Neuronal stem cell (in vitro differentiated cells): Measurements from ENCODE around the gene PLXNA4.

Experiments
- DNase-seq: peaks from one replicate; pipeline ENCODE4 v3.0.0-alpha.2; 2013; ENCODE audit warnings: low spot score
- H2AFZ ChIP-seq: one replicate; pipeline ENCODE4 v1.6.1; 2013; ENCODE audit warnings: mild to moderate bottlenecking, low read length, inconsistent platforms
- H2AK5ac ChIP-seq: 2 replicates; pipeline ENCODE4 v1.6.1; 2013; ENCODE audit warnings: low read depth, mild to moderate bottlenecking, inconsistent platforms, low read length, moderate library complexity, mixed read lengths
- H2BK120ac ChIP-seq: 2 replicates; pipeline ENCODE4 v1.6.1; 2013; ENCODE audit warnings: low read depth, mild to moderate bottlenecking, inconsistent platforms, low read length, moderate library complexity, mixed read lengths
- H2BK12ac ChIP-seq: one replicate; pipeline ENCODE4 v1.6.1; 2013; ENCODE audit warnings: low read length, inconsistent platforms
- H2BK15ac ChIP-seq: 2 replicates; pipeline ENCODE4 v1.6.1; 2013; ENCODE audit warnings: mild to moderate bottlenecking, low read length, inconsistent platforms, mixed read lengths
- H2BK5ac ChIP-seq: one replicate; pipeline ENCODE4 v1.6.1; 2013; ENCODE audit warnings: inconsistent platforms, mild to moderate bottlenecking, low read length, moderate library complexity
- H3K14ac ChIP-seq: one replicate; pipeline ENCODE4 v1.6.1; 2013; ENCODE audit warnings: low read length, inconsistent platforms
- H3K18ac ChIP-seq: 2 replicates; pipeline ENCODE4 v1.6.1; 2013; ENCODE audit warnings: low read length, inconsistent platforms
- H3K23ac ChIP-seq: 2 replicates; pipeline ENCODE4 v1.6.1; 2013; ENCODE audit warnings: low read depth, mild to moderate bottlenecking, mixed read lengths, low read length, inconsistent platforms; ENCODE audit not compliant: poor library complexity
- H3K27ac ChIP-seq: replicated peaks from 3 replicates; pipeline ENCODE4 v1.5.1; 2013; ENCODE audit warnings: low read length, inconsistent platforms
- H3K27me3 ChIP-seq, 3 experiments: 2 replicates each; pipeline ENCODE4 v1.6.1; 2013; ENCODE audit warnings: low read length in 3 of 3, mild to moderate bottlenecking in 2 of 3, inconsistent platforms in 1 of 3, low read depth in 1 of 3, mixed read lengths in 1 of 3, moderate library complexity in 1 of 3; ENCODE audit not compliant: control insufficient read depth in 3 of 3, insufficient read depth in 3 of 3
- H3K36me3 ChIP-seq, 2 donors: replicated peaks in 1 of 2; 2 replicates each; pipeline ENCODE4 v1.6.1; 2013; ENCODE audit warnings: low read length in 2 of 2; ENCODE audit not compliant: control insufficient read depth in 2 of 2, insufficient read depth in 2 of 2
- H3K4ac ChIP-seq: 2 replicates; pipeline ENCODE4 v1.6.1; 2013; ENCODE audit warnings: inconsistent platforms, mild to moderate bottlenecking, low read length, moderate library complexity
- H3K4me1 ChIP-seq, 2 donors: 1 replicate in 1 of 2; 2 replicates in 1 of 2; pipeline ENCODE4 v1.6.1; 2013; ENCODE audit warnings: low read length in 2 of 2, low read depth in 1 of 2; ENCODE audit not compliant: control insufficient read depth in 2 of 2, insufficient read depth in 1 of 2
- H3K4me2 ChIP-seq: one replicate; pipeline ENCODE4 v1.6.1; 2013; ENCODE audit warnings: mild to moderate bottlenecking, low read length, inconsistent platforms; ENCODE audit not compliant: insufficient read depth, poor library complexity, severe bottlenecking
- H3K4me3 ChIP-seq, 2 donors: 2 replicates each; pipeline ENCODE4 v1.5.1; 2013; ENCODE audit warnings: low read length in 2 of 2, mild to moderate bottlenecking in 2 of 2, inconsistent platforms in 1 of 2, moderate library complexity in 1 of 2
- H3K79me1 ChIP-seq: one replicate; pipeline ENCODE4 v1.6.1; 2013; ENCODE audit warnings: low read depth, mild to moderate bottlenecking, inconsistent platforms, low read length, moderate library complexity
- H3K9ac ChIP-seq: one replicate; pipeline ENCODE4 v1.6.1; 2013; ENCODE audit warnings: mild to moderate bottlenecking, low read depth, low read length, inconsistent platforms; ENCODE audit not compliant: poor library complexity
- H3K9me3 ChIP-seq, 2 donors: replicated peaks in 1 of 2; 2 replicates each; pipeline versions ENCODE3 to v1.6.1; 2013; ENCODE audit warnings: low read length in 2 of 2, mild to moderate bottlenecking in 2 of 2, inconsistent platforms in 1 of 2, low read depth in 1 of 2, mixed read lengths in 1 of 2, moderate library complexity in 1 of 2; ENCODE audit not compliant: control insufficient read depth in 2 of 2, insufficient read depth in 1 of 2
- H4K8ac ChIP-seq: one replicate; pipeline ENCODE4 v1.6.1; 2013; ENCODE audit warnings: low read depth, mild to moderate bottlenecking, inconsistent platforms, low read length, moderate library complexity
- H4K91ac ChIP-seq: one replicate; pipeline ENCODE4 v1.6.1; 2013; ENCODE audit warnings: low read length, low read depth, mild to moderate bottlenecking, inconsistent platforms; ENCODE audit not compliant: poor library complexity
- WGBS, 2 donors: extraction: QIAGEN DNeasy Blood & Tissue Kit; methylation state at CpG; one replicate each; pipeline ENCODE4 v1.1.7; 2013; ENCODE audit warnings: missing lambda C conversion rate in 2 of 2, mixed read lengths in 1 of 2; ENCODE audit not compliant: insufficient read length in 2 of 2, insufficient replicate concordance in 1 of 2; ENCODE audit errors: extremely low coverage in 2 of 2; 5-methylcytosine and 5-hydroxymethylcytosine counted together

Gene PLXNA4

DNA sequence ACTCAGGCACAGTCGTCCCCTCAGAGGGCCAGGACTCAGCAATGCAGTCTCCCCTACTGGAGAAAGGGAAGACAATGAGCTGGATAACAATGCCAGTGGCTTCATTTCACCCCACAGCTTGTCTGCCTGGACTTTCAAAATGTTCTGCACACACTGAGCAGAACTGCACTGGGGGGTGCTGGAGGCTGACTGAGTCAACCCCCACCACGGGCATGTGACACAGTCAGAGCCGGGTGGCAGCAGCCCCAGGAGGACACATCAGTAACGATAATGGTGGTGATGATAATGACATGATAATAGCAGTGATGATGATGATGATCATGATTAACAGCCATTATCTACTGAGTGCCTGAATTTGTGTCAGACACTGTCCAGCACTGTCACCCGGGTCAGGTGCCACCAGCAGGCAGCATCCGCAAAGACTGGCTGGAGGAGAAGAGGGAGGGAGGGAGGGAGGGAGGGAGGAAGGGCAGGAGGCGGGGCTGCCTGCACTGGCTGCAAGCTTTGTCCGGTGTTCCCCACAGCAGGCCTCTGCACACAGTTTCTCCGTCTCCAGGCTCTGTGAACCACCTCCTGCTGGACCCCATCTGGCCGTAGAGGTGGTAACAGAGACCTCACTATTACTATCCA lies 67.4 kb downstream of the PLXNA4 start:
- no peak overlapping the region for H2BK5ac ChIP-seq
- no peaks in the 10 kb centered on the region for H3K27me3 ChIP-seq
- H2BK12ac ChIP-seq: no peak overlapping the region
- H3K4me1 ChIP-seq: peaks cover 0 to 7% of the 10 kb centered on the region in 2 donors
- no peak overlapping the region for H3K18ac ChIP-seq
- no peak overlapping the region for H3K4ac ChIP-seq
- peak overlapping the region; percentile 42 for H2AK5ac ChIP-seq
- H2BK15ac ChIP-seq: peak overlapping the region; percentile 3
- no peak overlapping the region for H2BK120ac ChIP-seq
- no peak overlapping the region for H3K27ac ChIP-seq
- H3K9ac ChIP-seq: no peak overlapping the region
- H3K9me3 ChIP-seq: no peaks in the 10 kb centered on the region
- no peaks in the 10 kb centered on the region for H3K79me1 ChIP-seq
- no peak overlapping the region for H4K8ac ChIP-seq
- no peak overlapping the region for H3K14ac ChIP-seq
- no peak overlapping the region for H4K91ac ChIP-seq
- no CpG with 5 or more reads among the region's 10 CpGs for WGBS, 2 donors
- no peak overlapping the region for H2AFZ ChIP-seq
- DNase-seq: no peak
- H3K36me3 ChIP-seq: no peaks in the 10 kb centered on the region
- no peak overlapping the region for H3K23ac ChIP-seq
- no peak overlapping the region for H3K4me3 ChIP-seq
- H3K4me2 ChIP-seq: no peak overlapping the region

DNA sequence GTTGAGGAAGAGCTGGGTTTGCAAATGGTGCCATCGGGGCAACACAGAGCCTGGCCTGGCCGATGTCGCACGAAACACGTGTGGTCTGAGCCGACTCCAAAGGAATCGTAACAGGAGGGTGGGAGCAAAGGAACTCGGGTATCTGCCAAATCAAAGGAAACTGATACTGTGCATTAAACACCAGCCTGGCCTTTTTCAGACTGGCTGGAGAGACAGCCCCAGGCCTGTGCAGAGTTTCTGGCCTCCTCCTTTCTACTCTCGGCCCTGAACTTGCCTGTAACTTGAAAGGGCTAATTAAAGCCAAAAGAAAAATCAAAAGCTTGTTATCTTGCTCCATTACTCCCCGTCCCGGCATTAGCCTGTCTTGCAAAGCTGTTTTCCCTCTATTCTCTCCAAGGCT lies 71.4 kb downstream of the PLXNA4 start:
- H2AK5ac ChIP-seq: no peak overlapping the region
- H3K4me1 ChIP-seq: peaks cover 0 to 9% of the 10 kb centered on the region in 2 donors
- H2AFZ ChIP-seq: no peak overlapping the region
- no peak overlapping the region for H3K4me2 ChIP-seq
- no peaks in the 10 kb centered on the region for H3K36me3 ChIP-seq
- no peak overlapping the region for H4K91ac ChIP-seq
- H3K27ac ChIP-seq: no peak overlapping the region
- WGBS, 2 donors: no CpG with 5 or more reads among the region's 11 CpGs
- no peaks in the 10 kb centered on the region for H3K79me1 ChIP-seq
- no peak overlapping the region for H3K4ac ChIP-seq
- no peak overlapping the region for H2BK120ac ChIP-seq
- H2BK5ac ChIP-seq: no peak overlapping the region
- H3K23ac ChIP-seq: no peak overlapping the region
- H2BK15ac ChIP-seq: no peak overlapping the region
- no peak overlapping the region for H3K9ac ChIP-seq
- H3K4me3 ChIP-seq: no peak overlapping the region
- H3K18ac ChIP-seq: no peak overlapping the region
- H2BK12ac ChIP-seq: no peak overlapping the region
- no peak for DNase-seq
- H4K8ac ChIP-seq: no peak overlapping the region
- H3K9me3 ChIP-seq: no peaks in the 10 kb centered on the region
- peak overlapping the region; percentile 23 for H3K14ac ChIP-seq
- peaks cover 0 to 3% (median 0%) of the 10 kb centered on the region in 3 experiments for H3K27me3 ChIP-seq

DNA sequence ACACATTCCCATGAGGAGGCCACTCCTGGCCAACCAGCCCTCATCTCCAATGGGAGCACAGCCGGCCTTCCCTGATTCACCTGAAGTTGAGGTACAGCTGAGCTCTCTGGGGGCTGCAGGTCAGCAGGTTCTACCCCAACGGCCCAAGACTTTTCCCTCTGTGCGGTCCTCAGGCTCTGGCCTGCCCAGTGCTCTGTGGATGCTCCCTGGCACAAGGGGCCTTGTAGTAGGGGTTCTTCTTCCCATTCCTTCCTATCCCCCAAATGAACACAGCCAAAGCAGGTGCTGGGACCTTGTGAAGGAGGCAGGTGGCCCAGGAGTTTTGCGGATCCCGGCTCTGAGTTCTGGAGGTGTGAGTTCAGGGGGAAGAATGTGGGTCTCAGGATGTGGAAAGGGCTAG lies 72.2 kb downstream of the PLXNA4 start:
- Histone ChIP-seq H3K18ac (no peak overlapping the region), H3K9me3 (no peaks in the 10 kb centered on the region), H2AK5ac (no peak overlapping the region), H4K91ac (no peak overlapping the region), H3K27ac (no peak overlapping the region), H3K79me1 (no peaks in the 10 kb centered on the region), H3K9ac (no peak overlapping the region), H3K4me1 (peaks cover 0 to 6% of the 10 kb centered on the region in 2 donors), H2BK12ac (no peak overlapping the region), H3K14ac (no peak overlapping the region), H3K4ac (no peak overlapping the region), H2BK15ac (no peak overlapping the region), H3K36me3 (no peaks in the 10 kb centered on the region), H4K8ac (no peak overlapping the region), H2BK5ac (no peak overlapping the region), H2AFZ (no peak overlapping the region), H3K27me3 (peaks cover 0 to 3% (median 0%) of the 10 kb centered on the region in 3 experiments), H2BK120ac (no peak overlapping the region), H3K4me3 (no peak overlapping the region), H3K4me2 (no peak overlapping the region), H3K23ac (no peak overlapping the region)
- no CpG with 5 or more reads among the region's 5 CpGs for WGBS, 2 donors
- no peak for DNase-seq

DNA sequence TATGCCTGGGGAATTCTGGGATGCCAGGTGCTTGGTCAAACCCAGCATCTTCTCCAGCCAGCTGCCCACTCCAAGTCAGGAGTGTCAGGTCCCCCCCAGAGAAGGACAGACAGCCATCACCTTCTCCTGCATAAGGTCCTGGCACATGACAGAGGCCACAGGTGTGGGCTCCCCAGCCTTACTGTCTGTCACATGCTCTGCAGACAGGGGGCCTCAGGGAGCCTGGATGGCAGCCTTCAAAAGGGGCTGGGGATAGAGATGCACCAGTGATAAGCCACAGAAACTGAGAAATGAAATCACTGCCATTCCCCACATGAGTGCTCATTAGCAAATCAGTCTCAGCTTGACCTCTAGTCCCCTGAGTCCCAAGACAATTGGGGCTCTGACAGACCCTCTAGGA lies 72.9 kb downstream of the PLXNA4 start:
- no peak overlapping the region for H2BK5ac ChIP-seq

More for the DNA sequence above, 72.9 kb downstream of the PLXNA4 start:
- no peak overlapping the region for H2BK15ac ChIP-seq
- no peak for DNase-seq
- H3K14ac ChIP-seq: no peak overlapping the region
- H2BK120ac ChIP-seq: no peak overlapping the region
- no peak overlapping the region for H2BK12ac ChIP-seq
- peaks cover 0 to 3% (median 0%) of the 10 kb centered on the region in 3 experiments for H3K27me3 ChIP-seq
- H3K9me3 ChIP-seq: no peaks in the 10 kb centered on the region
- H3K4me3 ChIP-seq: no peak overlapping the region
- H3K79me1 ChIP-seq: no peaks in the 10 kb centered on the region
- H3K23ac ChIP-seq: no peak overlapping the region
- no peak overlapping the region for H2AK5ac ChIP-seq
- H4K8ac ChIP-seq: no peak overlapping the region
- H4K91ac ChIP-seq: no peak overlapping the region
- H3K36me3 ChIP-seq: no peaks in the 10 kb centered on the region
- H3K4me1 ChIP-seq: peaks cover 0 to 2% of the 10 kb centered on the region in 2 donors
- no peak overlapping the region for H3K18ac ChIP-seq
- no peak overlapping the region for H3K4me2 ChIP-seq
- no peak overlapping the region for H3K27ac ChIP-seq
- H3K4ac ChIP-seq: no peak overlapping the region
- H3K9ac ChIP-seq: no peak overlapping the region
- no peak overlapping the region for H2AFZ ChIP-seq
